Measurements from ENCODE around the gene MTARC2. TPM values are rescaled to one million over a fixed set of nuclear protein-coding genes. Genes with fewer than 3 reads are reported as not detected.

Gene MTARC2
- total RNA-seq, 1 experiment from 2014 or later = 13.3 TPM

GRCh38 chr1:220726634-220727033, 21.5 kb upstream of the MTARC2 start:
- TF ChIP-seq CTCF (conservative IDR thresholded peaks at IDR 0.05; ENCODE audit: low read depth, low read length) = peak; percentile 52
- no peak for TF ChIP-seq EZH2 (IDR thresholded peaks at IDR 0.05; ENCODE audit: low read length, unreplicated experiment)
- no TSS peak for BruUV-seq (replicated peaks)
- ChIA-PET POLR2A (ENCODE audit: unreplicated experiment) (no interaction called here), CTCF (no interaction called here)
- no peaks in the 10 kb centered on the region for H3K36me3 ChIP-seq (ENCODE audit: low read depth, low read length)
- ATAC-seq (no peak; the same call in 1 of the 2 replicates), DNase-seq (no peak)
- H3K4me2 ChIP-seq (ENCODE audit: low read length) = no peak overlapping the region
- no peaks in the 10 kb centered on the region for H3K79me2 ChIP-seq (ENCODE audit: low read length)
- no peaks in the 10 kb centered on the region for H3K9me2 ChIP-seq (replicated peaks; ENCODE audit: low read length)
- H4K20me1 ChIP-seq (ENCODE audit: low read length) = no peaks in the 10 kb centered on the region
- intact Hi-C loops (cut with micrococcal nuclease) = no loop called here
- H3K4me1 ChIP-seq (ENCODE audit: insufficient read depth, low read length) = no peaks in the 10 kb centered on the region
- H3K9ac ChIP-seq (ENCODE audit: low read length) = no peak overlapping the region
- no peaks in the 10 kb centered on the region for H3K27me3 ChIP-seq (ENCODE audit: low read length)
- H3K4me3 ChIP-seq (ENCODE audit: low read length) = no peak overlapping the region
- H3K9me3 ChIP-seq (ENCODE audit: low read length) = no peaks in the 10 kb centered on the region
- H2AFZ ChIP-seq (ENCODE audit: low read length) = no peak overlapping the region
- H3F3A ChIP-seq (ENCODE audit: low read length, unreplicated experiment) = no peaks in the 10 kb centered on the region
- no peak overlapping the region for H3K27ac ChIP-seq (ENCODE audit: low read length)

- ChIA-PET POLR2A (ENCODE audit: unreplicated experiment) (no interaction called here), CTCF (no interaction called here)
- no peak overlapping the region for H3K9ac ChIP-seq (ENCODE audit: low read length)
- DNase-seq (no peak), ATAC-seq (no peak)
- H3K27me3 ChIP-seq (ENCODE audit: low read length) = no peaks in the 10 kb centered on the region
- no peaks in the 10 kb centered on the region for H3F3A ChIP-seq (ENCODE audit: low read length, unreplicated experiment)
- peaks cover under 1% of the 10 kb centered on the region; the same call in 1 of the 2 replicates for H3K4me1 ChIP-seq (ENCODE audit: insufficient read depth, low read length)
- no TSS peak for BruUV-seq (replicated peaks)
- H3K4me3 ChIP-seq (ENCODE audit: low read length) = no peak overlapping the region
- intact Hi-C loops (cut with micrococcal nuclease) = no loop called here
- no peaks in the 10 kb centered on the region for H3K9me3 ChIP-seq (ENCODE audit: low read length)
- no peak overlapping the region for H3K4me2 ChIP-seq (ENCODE audit: low read length)
- no peak for TF ChIP-seq EZH2 (IDR thresholded peaks at IDR 0.05; ENCODE audit: low read length, unreplicated experiment)
- TF ChIP-seq EZH2phosphoT487 (IDR thresholded peaks at IDR 0.05; ENCODE audit: borderline replicate concordance, low read length) = no peak
- no peak for TF ChIP-seq CTCF (conservative IDR thresholded peaks at IDR 0.05; ENCODE audit: low read depth, low read length)
- no peaks in the 10 kb centered on the region for H3K9me2 ChIP-seq (replicated peaks; ENCODE audit: low read length)
- H3K79me2 ChIP-seq (ENCODE audit: low read length) = no peaks in the 10 kb centered on the region
- no peak overlapping the region for H2AFZ ChIP-seq (ENCODE audit: low read length)
- no peaks in the 10 kb centered on the region for H3K36me3 ChIP-seq (ENCODE audit: low read depth, low read length)
- H4K20me1 ChIP-seq (ENCODE audit: low read length) = no peaks in the 10 kb centered on the region
- no peak overlapping the region for H3K27ac ChIP-seq (ENCODE audit: low read length)
These were observed 20.6 kb upstream of the MTARC2 start for GRCh38 chr1:220727519-220727918.

- CTCF ChIA-PET = no interaction called here
- Histone ChIP-seq H2AFZ (ENCODE audit: low read length) (no peak overlapping the region), H3K4me1 (ENCODE audit: insufficient read depth, low read length) (peaks cover 25% of the 10 kb centered on the region), H3K4me3 (ENCODE audit: low read length) (no peak overlapping the region), H3K4me2 (ENCODE audit: low read length) (no peak overlapping the region), H3K79me2 (ENCODE audit: low read length) (no peaks in the 10 kb centered on the region), H3K9me3 (ENCODE audit: low read length) (no peaks in the 10 kb centered on the region), H4K20me1 (ENCODE audit: low read length) (no peaks in the 10 kb centered on the region), H3K9me2 (replicated peaks; ENCODE audit: low read length) (no peaks in the 10 kb centered on the region), H3F3A (ENCODE audit: low read length, unreplicated experiment) (no peaks in the 10 kb centered on the region), H3K9ac (ENCODE audit: low read length) (no peak overlapping the region), H3K27me3 (ENCODE audit: low read length) (no peaks in the 10 kb centered on the region), H3K36me3 (ENCODE audit: low read depth, low read length) (no peaks in the 10 kb centered on the region), H3K27ac (ENCODE audit: low read length) (no peak overlapping the region)
- no peak for DNase-seq
- no peak for TF ChIP-seq CTCF (conservative IDR thresholded peaks at IDR 0.05; ENCODE audit: low read depth, low read length)
- BruUV-seq (replicated peaks) = no TSS peak
- no peak for ATAC-seq
- POLR2A ChIA-PET (ENCODE audit: unreplicated experiment) = no interaction called here
- intact Hi-C loops (cut with micrococcal nuclease) = loop anchor here (5.0 kb wide), 2 partner anchors 513 to 543 kb away; no protein-coding TSS in a partner anchor
These were observed 17.6 kb upstream of the MTARC2 start for GRCh38 chr1:220730486-220730885.

Measured in PC-3 (cell line).